ENCODE data around the gene EIF2S2.

EIF2S2 gene

DNA sequence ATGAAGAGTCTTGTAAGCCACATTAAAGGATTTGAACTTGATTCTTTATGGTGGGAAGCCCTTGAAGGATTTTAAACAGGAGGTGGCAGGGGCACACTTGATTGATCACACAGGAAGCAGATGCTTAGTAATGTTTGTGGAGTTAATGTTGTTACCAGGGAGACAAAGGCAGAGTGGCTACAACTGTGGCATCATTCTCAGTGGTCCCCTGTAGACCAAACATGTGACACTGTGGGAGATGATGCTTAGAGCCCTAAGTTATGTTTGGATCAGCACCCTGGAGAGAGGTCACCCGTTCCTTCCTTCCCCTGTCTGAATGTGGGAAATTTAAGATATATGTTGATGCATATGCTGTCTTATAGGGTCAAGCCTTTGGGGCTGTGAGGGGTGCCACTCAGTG lies 53.2 kb downstream of the EIF2S2 start:
- DNase-seq = peak; percentile 25

DNA sequence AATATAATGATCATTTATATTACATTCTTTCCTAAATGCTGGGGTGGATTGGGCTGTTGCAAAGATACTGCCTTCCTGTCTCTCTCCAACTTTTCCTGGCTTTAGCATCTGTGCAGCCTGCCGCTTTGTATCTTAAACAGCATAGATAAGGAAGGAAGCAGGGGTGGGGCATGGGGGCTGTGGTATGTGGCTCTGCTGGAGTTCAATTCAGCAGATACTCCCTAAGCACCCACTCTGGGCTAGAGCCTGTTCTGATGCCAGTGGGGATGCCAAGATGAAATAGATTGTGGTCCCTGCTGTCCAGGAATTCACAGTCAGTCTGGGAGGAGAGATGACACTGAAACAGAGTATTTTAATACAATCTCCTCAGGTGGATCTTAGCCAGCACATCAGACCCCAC lies 56.8 kb downstream of the EIF2S2 start:
- DNase-seq = no peak

DNA sequence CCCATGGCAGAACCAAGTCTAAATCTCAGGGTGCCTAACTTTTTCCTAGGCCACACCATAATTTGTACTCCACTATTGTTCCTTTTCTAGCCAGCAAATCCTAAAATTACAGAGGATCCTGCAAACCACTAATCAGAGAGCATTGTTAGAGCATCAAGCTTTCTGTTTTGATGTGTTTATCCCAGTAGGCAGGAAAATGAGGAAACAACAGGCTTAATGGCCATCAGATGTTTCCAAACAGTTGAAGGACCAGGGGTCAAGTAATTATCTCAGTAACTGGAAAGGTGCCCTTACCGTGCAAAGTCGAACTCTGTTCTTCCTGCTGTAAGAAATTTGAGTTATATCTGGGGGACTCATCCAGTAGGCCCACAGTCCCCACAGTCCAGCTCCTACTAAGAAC lies 59.6 kb downstream of the EIF2S2 start:
- no peak for DNase-seq

GRCh38 chr20:34049897-34050695 lies 61.9 kb downstream of the EIF2S2 start:
- DNase-seq = no peak

DNA sequence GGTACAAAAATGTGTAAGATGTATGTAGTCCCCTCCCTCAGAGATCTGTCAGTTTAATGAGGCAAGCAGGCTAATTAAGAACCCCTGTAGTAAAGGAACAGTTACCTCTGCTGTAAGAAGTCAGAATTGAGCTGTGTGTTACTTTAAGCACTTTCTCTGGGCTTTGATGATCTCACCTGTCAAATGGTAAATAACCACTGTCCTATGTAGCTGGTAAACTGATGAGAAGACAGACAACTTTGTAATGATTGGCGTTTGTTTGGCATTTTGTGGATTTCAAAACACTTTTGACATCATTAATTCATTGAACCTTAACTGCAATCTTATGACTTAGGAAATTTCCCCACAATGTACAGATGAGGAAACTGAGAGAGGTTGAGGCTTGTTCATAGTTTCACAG lies 62.7 kb downstream of the EIF2S2 start:
- DNase-seq = no peak

- DNase-seq = no peak
Observed at GRCh38 chr20:34047917-34048316, 64.1 kb downstream of the EIF2S2 start.

- DNase-seq = no peak
Observed at GRCh38 chr20:34047010-34047687, 64.9 kb downstream of the EIF2S2 start.

- no peak for DNase-seq
Observed at GRCh38 chr20:34045930-34046725, 65.9 kb downstream of the EIF2S2 start.

DNA sequence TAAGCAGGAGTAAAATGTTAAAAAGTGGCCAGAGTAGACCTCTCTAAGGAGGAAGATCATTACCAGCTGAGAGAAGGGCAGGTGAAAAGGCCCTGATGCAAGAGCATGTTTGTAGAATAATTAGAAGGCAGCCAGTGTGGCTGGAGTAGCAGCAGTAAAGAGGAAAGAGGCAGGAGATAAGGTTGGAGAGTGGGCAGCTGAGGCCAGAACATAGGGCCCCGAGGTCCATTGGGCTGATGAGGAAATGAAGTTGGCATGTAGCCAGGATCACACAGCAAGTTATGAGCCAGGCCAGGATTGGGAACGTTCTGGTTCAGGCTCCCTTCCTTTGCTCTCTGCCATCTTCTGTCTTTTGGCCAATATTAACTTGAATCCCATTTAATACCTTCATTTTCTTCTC lies 66.7 kb downstream of the EIF2S2 start:
- DNase-seq = peak; percentile 50

DNA sequence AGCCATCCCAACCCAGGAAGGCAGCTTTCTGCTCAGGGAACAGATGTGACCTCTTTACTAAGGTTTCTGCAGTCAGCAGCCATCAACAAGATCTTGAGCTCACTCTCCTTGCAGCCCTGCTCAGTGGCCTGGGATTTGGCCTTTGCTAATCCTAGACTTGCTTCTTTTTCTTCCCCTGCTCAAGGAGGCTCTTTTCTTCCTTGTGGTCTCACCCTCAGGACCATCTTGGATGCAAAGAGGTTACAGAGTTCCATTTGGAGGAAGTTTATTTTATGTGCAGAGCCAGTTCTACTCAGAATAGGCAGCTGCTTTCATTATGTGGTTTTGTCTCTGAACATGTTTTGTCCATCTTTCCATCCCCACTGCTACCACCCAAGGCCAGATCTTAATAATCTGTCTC lies 69.0 kb downstream of the EIF2S2 start:
- DNase-seq = no peak

DNA sequence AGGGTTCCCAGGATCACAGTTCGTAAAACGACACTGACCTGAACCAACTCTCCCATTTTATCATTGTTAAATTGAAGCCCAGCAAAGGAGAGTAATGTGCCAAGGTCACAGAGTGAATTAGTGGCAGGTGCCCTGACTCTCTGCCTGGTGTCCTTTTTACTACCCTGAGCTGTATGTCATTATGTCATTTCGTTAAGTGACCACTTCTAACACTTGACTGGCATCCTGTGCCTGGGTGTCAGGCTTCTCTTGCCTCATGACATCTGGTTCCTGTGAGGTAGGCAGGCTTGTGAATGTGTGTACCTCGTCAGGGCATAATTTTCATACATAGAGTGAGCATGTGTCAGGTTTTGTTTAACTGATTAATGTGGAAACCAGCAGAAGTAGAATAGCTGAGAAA lies 69.8 kb downstream of the EIF2S2 start:
- peak; percentile 88 for DNase-seq

- DNase-seq = no peak
Observed at GRCh38 chr20:34041226-34041625, 70.8 kb downstream of the EIF2S2 start.

GRCh38 chr20:34040300-34040995 lies 71.6 kb downstream of the EIF2S2 start:
- DNase-seq = peak; percentile 27

All from NCI-H510A (cell line).